Measurements from ENCODE around the gene SEMA6A. TPM values are rescaled to one million over a fixed set of nuclear protein-coding genes. Genes with fewer than 3 reads are reported as not detected.

SEMA6A gene
- polyA plus RNA-seq, 3 donors, result 0.16 TPM; not detected in 2

- no peaks in the 10 kb centered on the region for H4K20me1 ChIP-seq (ENCODE audit: insufficient read depth, low read length)
- Mint-ChIP-seq H3K36me3 (no peaks in the 10 kb centered on the region), H3K4me3 (no peak overlapping the region), H3K9me3 (peaks cover 0 to 9% (median 2%) of the 10 kb centered on the region in 7 donors), H3K27me3 (ENCODE audit: low read depth in 3 of 3) (peaks cover 0 to 2% (median 2%) of the 10 kb centered on the region in 3 donors), H3K27ac (no peak overlapping the region), H3K4me1 (peaks cover 8% of the 10 kb centered on the region)
- no peaks in the 10 kb centered on the region for H3K79me2 ChIP-seq (ENCODE audit: insufficient read depth, low read length)
- H3K4me2 ChIP-seq (replicated peaks; ENCODE audit: extremely low read depth, low read length, poor library complexity, severe bottlenecking), result no peak overlapping the region
- H3K9me3 ChIP-seq (replicated peaks in 1 of 2; ENCODE audit: control insufficient read depth in 1 of 2, insufficient read depth in 1 of 2, low read length in 2 of 2), result no peaks in the 10 kb centered on the region
- 90% methylated on average over 2 of the region's 7 CpGs for WGBS (ENCODE audit: insufficient coverage)
- H2AFZ ChIP-seq (ENCODE audit: insufficient read depth, low read depth, low read length, poor library complexity, severe bottlenecking), result no peak overlapping the region
- intact Hi-C loops (cut with micrococcal nuclease), result no loop called here
- no peak overlapping the region for H3K9ac ChIP-seq (ENCODE audit: insufficient read depth, low read length, poor library complexity, severe bottlenecking)
- no peak overlapping the region for H3K4me3 ChIP-seq (replicated peaks in 1 of 3; ENCODE audit: low read depth in 2 of 3, low read length in 3 of 3)
- H3K27ac ChIP-seq (ENCODE audit: low read depth in 1 of 2, low read length in 2 of 2), result no peak overlapping the region
- DNase-seq, result no peak
- no peaks in the 10 kb centered on the region for H3K36me3 ChIP-seq (replicated peaks in 1 of 2; ENCODE audit: control insufficient read depth in 1 of 2, insufficient read depth in 2 of 2, low read length in 2 of 2)
- no peaks in the 10 kb centered on the region for H3K27me3 ChIP-seq (ENCODE audit: control insufficient read depth in 2 of 2, insufficient read depth in 2 of 2, low read length in 2 of 2)
- H3K4me1 ChIP-seq (ENCODE audit: control insufficient read depth in 1 of 2, insufficient read depth in 2 of 2, low read length in 2 of 2), result peaks cover 0 to 4% of the 10 kb centered on the region in 2 donors
- no peak for TF ChIP-seq CTCF (IDR thresholded peaks at IDR 0.05)
Measured at GRCh38 chr5:116622375-116623050, 47.9 kb upstream of the SEMA6A start.

GRCh38 chr5:116621599-116621998 lies 47.0 kb upstream of the SEMA6A start:
- Histone ChIP-seq H3K4me1 (ENCODE audit: control insufficient read depth in 1 of 2, insufficient read depth in 2 of 2, low read length in 2 of 2) (peaks cover 0 to 4% of the 10 kb centered on the region in 2 donors), H3K9me3 (replicated peaks in 1 of 2; ENCODE audit: control insufficient read depth in 1 of 2, insufficient read depth in 1 of 2, low read length in 2 of 2) (no peaks in the 10 kb centered on the region), H3K36me3 (replicated peaks in 1 of 2; ENCODE audit: control insufficient read depth in 1 of 2, insufficient read depth in 2 of 2, low read length in 2 of 2) (no peaks in the 10 kb centered on the region), H3K9ac (ENCODE audit: insufficient read depth, low read length, poor library complexity, severe bottlenecking) (no peak overlapping the region), H4K20me1 (ENCODE audit: insufficient read depth, low read length) (no peaks in the 10 kb centered on the region), H3K27me3 (ENCODE audit: control insufficient read depth in 2 of 2, insufficient read depth in 2 of 2, low read length in 2 of 2) (no peaks in the 10 kb centered on the region), H3K4me3 (replicated peaks in 1 of 3; ENCODE audit: low read depth in 2 of 3, low read length in 3 of 3) (no peak overlapping the region), H2AFZ (ENCODE audit: insufficient read depth, low read depth, low read length, poor library complexity, severe bottlenecking) (no peak overlapping the region), H3K4me2 (replicated peaks; ENCODE audit: extremely low read depth, low read length, poor library complexity, severe bottlenecking) (no peak overlapping the region), H3K79me2 (ENCODE audit: insufficient read depth, low read length) (no peaks in the 10 kb centered on the region), H3K27ac (ENCODE audit: low read depth in 1 of 2, low read length in 2 of 2) (no peak overlapping the region)
- peaks cover 6% of the 10 kb centered on the region for H3K4me1 Mint-ChIP-seq
- intact Hi-C loops (cut with micrococcal nuclease), result no loop called here
- no peaks in the 10 kb centered on the region for H3K36me3 Mint-ChIP-seq
- no peak for DNase-seq
- 80% methylated on average over 1 of the region's 2 CpGs for WGBS (ENCODE audit: insufficient coverage)
- H3K9me3 Mint-ChIP-seq, result peaks cover 0 to 10% (median 2%) of the 10 kb centered on the region in 7 donors
- H3K27me3 Mint-ChIP-seq (ENCODE audit: low read depth in 3 of 3), result peaks cover 0 to 2% (median 2%) of the 10 kb centered on the region in 3 donors
- no peak overlapping the region for H3K4me3 Mint-ChIP-seq
- TF ChIP-seq CTCF (IDR thresholded peaks at IDR 0.05), result no peak
- H3K27ac Mint-ChIP-seq, result no peak overlapping the region

All from CD14-positive monocyte (primary cell).